Osteoblast (primary cell): ENCODE results near the gene SETX. TPM values are rescaled to one million over a fixed set of nuclear protein-coding genes. Genes with fewer than 3 reads are reported as not detected.

Experiments used
- DNase-seq: peaks from one replicate; pipeline ENCODE4 v3.0.0; 2011; ENCODE audit warnings: low spot score, mixed read lengths; ENCODE audit not compliant: insufficient read length; ENCODE audit errors: missing footprints
- H2AFZ ChIP-seq: 2 replicates; pipeline ENCODE4 v1.6.0; 2011; ENCODE audit warnings: mild to moderate bottlenecking, low read length
- H3K27ac ChIP-seq: 2 replicates; pipeline ENCODE4 v1.5.1; 2011; ENCODE audit warnings: mild to moderate bottlenecking, low read depth, low read length, moderate library complexity
- H3K27me3 ChIP-seq: 2 replicates; pipeline ENCODE4 v1.6.0; 2012; ENCODE audit warnings: mild to moderate bottlenecking, control low read depth, inconsistent platforms, low read length, moderate library complexity; ENCODE audit not compliant: insufficient read depth
- H3K36me3 ChIP-seq: 2 replicates; pipeline ENCODE4 v1.5.1; 2011; ENCODE audit warnings: mild to moderate bottlenecking, low read length, control low read depth, moderate library complexity; ENCODE audit not compliant: insufficient read depth
- H3K4me1 ChIP-seq: 2 replicates; pipeline ENCODE4 v1.5.1; 2011; ENCODE audit warnings: mild to moderate bottlenecking, low read length, control low read depth, moderate library complexity; ENCODE audit not compliant: insufficient read depth
- H3K4me2 ChIP-seq: 2 replicates; pipeline ENCODE4 v1.6.0; 2011; ENCODE audit warnings: mild to moderate bottlenecking, low read length; ENCODE audit not compliant: insufficient read depth
- H3K4me3 ChIP-seq: fragments of 200-600 bp; sonication (generic); 3 replicates; pipeline ENCODE4 v1.5.1; 2012; ENCODE audit warnings: mild to moderate bottlenecking, low read length, inconsistent platforms; ENCODE audit not compliant: insufficient read depth
- H3K79me2 ChIP-seq: 2 replicates; pipeline ENCODE4 v1.6.0; 2012; ENCODE audit warnings: mild to moderate bottlenecking, low read length, control low read depth, inconsistent platforms; ENCODE audit not compliant: insufficient read depth
- H3K9me3 ChIP-seq: 2 replicates; pipeline ENCODE4 v1.5.1; 2011; ENCODE audit warnings: low read depth, low read length, control low read depth
- H4K20me1 ChIP-seq: 2 replicates; pipeline ENCODE4 v1.6.0; 2012; ENCODE audit warnings: mild to moderate bottlenecking, low read length, control low read depth; ENCODE audit not compliant: insufficient read depth
- total RNA-seq: library from RNA; depleted of rRNA; stranded (reverse); fragments of >200 nt; gene quantifications from 2 replicates; pipeline ENCODE4 v1.2.3, GENCODE V29; 2012
- TF ChIP-seq, protein P1 (sequence below): IDR thresholded peaks from 2 replicates; pipeline ENCODE4 v1.5.1; 2011; ENCODE audit warnings: mild to moderate bottlenecking, low read depth, low read length, moderate library complexity; ENCODE audit errors: extremely low read depth

Gene SETX
- total RNA-seq, 1 donor = 89.0 TPM

DNA sequence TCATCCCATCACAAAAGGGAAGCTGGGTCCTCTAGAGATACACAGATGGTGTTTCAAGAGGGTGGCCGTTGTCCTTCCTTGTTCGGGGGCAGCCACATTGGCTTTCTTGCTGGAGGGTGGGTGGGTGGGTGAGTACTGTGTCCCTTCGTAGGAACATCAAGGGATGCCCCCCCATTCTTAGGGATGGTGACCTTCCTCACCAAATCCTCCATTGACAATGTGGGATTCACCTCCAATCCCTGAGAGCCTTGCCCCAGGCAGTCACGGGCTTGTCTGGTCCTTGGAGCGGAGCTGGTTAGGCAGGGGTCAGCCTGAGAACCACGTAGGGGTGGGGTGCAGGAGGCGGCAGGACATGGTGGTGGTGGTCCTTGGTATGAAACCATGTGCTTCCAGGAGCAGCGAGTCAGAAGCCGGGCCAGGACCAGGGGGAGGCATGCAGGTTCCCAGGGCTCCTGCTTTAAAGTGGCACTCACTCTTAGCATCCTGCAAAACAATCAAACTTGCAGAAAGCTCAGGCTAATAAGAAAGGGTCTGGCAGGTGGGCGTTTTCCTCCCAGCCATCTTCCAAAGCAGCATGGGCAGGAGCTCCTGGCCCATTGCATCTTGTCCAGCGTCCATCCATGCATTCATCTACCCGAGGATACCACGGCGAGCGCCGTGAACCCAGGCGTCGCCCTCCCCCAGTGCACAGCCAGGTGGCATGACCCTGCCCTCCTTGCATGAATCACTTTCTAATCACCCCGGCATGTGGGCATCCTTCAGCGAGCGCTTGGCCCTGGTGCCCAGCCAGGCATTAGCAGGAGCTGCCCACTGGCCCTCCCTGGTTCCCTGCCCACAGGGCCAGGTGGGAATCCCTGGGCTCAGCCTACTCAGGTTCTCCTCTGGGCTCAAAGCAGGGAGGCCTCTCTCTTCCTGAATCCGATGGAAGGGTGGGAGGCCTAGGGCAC, 116.5 kb downstream of the SETX start:
- no peak overlapping the region for H3K27ac ChIP-seq
- H3K4me1 ChIP-seq = peaks cover 11% of the 10 kb centered on the region
- H3K79me2 ChIP-seq = no peaks in the 10 kb centered on the region
- peaks cover 4% of the 10 kb centered on the region for H4K20me1 ChIP-seq
- H2AFZ ChIP-seq = no peak overlapping the region
- H3K9me3 ChIP-seq = no peaks in the 10 kb centered on the region
- peak; percentile 89 for DNase-seq
- H3K4me2 ChIP-seq = no peak overlapping the region
- no peaks in the 10 kb centered on the region for H3K36me3 ChIP-seq
- no peak overlapping the region for H3K4me3 ChIP-seq
- H3K27me3 ChIP-seq = peaks cover 42% of the 10 kb centered on the region
- TF ChIP-seq, protein P1, sequence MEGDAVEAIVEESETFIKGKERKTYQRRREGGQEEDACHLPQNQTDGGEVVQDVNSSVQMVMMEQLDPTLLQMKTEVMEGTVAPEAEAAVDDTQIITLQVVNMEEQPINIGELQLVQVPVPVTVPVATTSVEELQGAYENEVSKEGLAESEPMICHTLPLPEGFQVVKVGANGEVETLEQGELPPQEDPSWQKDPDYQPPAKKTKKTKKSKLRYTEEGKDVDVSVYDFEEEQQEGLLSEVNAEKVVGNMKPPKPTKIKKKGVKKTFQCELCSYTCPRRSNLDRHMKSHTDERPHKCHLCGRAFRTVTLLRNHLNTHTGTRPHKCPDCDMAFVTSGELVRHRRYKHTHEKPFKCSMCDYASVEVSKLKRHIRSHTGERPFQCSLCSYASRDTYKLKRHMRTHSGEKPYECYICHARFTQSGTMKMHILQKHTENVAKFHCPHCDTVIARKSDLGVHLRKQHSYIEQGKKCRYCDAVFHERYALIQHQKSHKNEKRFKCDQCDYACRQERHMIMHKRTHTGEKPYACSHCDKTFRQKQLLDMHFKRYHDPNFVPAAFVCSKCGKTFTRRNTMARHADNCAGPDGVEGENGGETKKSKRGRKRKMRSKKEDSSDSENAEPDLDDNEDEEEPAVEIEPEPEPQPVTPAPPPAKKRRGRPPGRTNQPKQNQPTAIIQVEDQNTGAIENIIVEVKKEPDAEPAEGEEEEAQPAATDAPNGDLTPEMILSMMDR = no peak

DNA sequence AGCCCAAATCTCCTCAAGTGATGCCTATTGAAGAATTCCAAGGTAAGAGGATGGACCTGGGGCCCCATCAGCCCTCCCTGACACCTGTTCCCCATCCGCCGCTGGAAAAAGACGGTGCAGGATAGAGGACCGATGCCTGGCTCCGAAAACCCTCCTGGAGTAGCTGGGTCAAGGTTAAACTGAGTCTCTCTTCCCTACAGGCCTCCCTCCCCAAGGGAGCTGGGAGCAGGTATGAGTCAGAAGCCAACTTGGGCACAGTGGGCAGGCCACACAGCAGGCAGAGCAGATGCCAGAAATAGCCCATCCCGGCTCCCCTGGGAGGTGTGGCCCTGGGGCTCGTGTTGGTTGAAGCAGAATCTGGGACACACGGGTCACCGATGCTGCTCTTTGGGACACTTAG, 117.3 kb downstream of the SETX start:
- DNase-seq = peak; percentile 87
- Histone ChIP-seq H4K20me1 (peaks cover 4% of the 10 kb centered on the region), H3K4me3 (no peak overlapping the region), H2AFZ (no peak overlapping the region), H3K36me3 (no peaks in the 10 kb centered on the region), H3K4me2 (no peak overlapping the region), H3K9me3 (no peaks in the 10 kb centered on the region), H3K27me3 (peaks cover 47% of the 10 kb centered on the region), H3K27ac (no peak overlapping the region), H3K4me1 (peaks cover 5% of the 10 kb centered on the region), H3K79me2 (no peaks in the 10 kb centered on the region)
- TF ChIP-seq, protein P1 = no peak

GRCh38 chr9:132236662-132237311, 118.0 kb downstream of the SETX start:
- Histone ChIP-seq H4K20me1 (peaks cover 4% of the 10 kb centered on the region), H3K79me2 (no peaks in the 10 kb centered on the region), H2AFZ (no peak overlapping the region), H3K36me3 (no peaks in the 10 kb centered on the region), H3K4me2 (no peak overlapping the region), H3K4me3 (no peak overlapping the region), H3K27me3 (peaks cover 47% of the 10 kb centered on the region), H3K4me1 (peaks cover 3% of the 10 kb centered on the region), H3K27ac (no peak overlapping the region), H3K9me3 (no peaks in the 10 kb centered on the region)
- TF ChIP-seq, protein P1 = peak; percentile 29
- peak; percentile 54 for DNase-seq
